ENCODE data around the gene PHF24.

- TF ChIP-seq CTCF (IDR thresholded peaks at IDR 0.05) (peak in 3 of 4 experiments; percentile 33 to 58 (median 56)), POLR2AphosphoS5 (IDR thresholded peaks at IDR 0.05) (no peak)
Measured at GRCh38 chr9:34994260-34994899, 36.3 kb downstream of the PHF24 start.

All from prostate gland (tissue), 2 donors.